Endothelial cell of umbilical vein (primary cell): ENCODE measurements around the gene CCSAP. TPM values are rescaled to one million over a fixed set of nuclear protein-coding genes. Genes with fewer than 3 reads are reported as not detected.

ENCODE experiments used
- BruUV-seq: library from RNA; stranded (reverse); fragments of 400-500 nt; replicated peaks from 2 replicates; lab custom pipeline; 2021; lab: Mats Ljungman, UMichigan
- CTCF ChIA-PET: fragments of 300-600, 350-600 bp; sonication (Branson Sonifier 250); formaldehyde crosslinking; loops from one replicate; lab custom pipeline; 2021; ENCODE audit warnings: antibody characterized with exemption, inconsistent platforms; lab: Charles Lee
- POLR2A ChIA-PET: fragments of 300-600, 350-600 bp; sonication (Branson Sonifier 250); formaldehyde crosslinking; loops from one replicate; lab custom pipeline; 2021; ENCODE audit warnings: antibody characterized with exemption, inconsistent platforms; lab: Charles Lee
- DNase-seq: peaks from one replicate; pipeline ENCODE4 v3.0.0-alpha.2; 2011; ENCODE audit warnings: low read depth, low spot score
- FAIRE-seq: peaks from 2 replicates; lab custom pipeline; 2011; peaks lifted over from hg19 to GRCh38; lab: Jason Lieb, UNC
- H2AFZ ChIP-seq: 2 replicates; pipeline ENCODE4 v1.6.0; 2012; ENCODE audit warnings: low read depth, low read length, control low read depth, inconsistent platforms
- H3K27ac ChIP-seq: 2 replicates; pipeline ENCODE4 v1.5.1; 2011; ENCODE audit warnings: low read depth, mild to moderate bottlenecking, control low read depth, low read length, moderate library complexity; ENCODE audit not compliant: insufficient read depth
- H3K27me3 ChIP-seq, 2 experiments: 2 replicates each; pipeline versions ENCODE4 v1.6.0 to v1.6.1; 2011; ENCODE audit warnings: low read length in 2 of 2, mixed read lengths in 1 of 2; ENCODE audit not compliant: control insufficient read depth in 2 of 2, insufficient read depth in 2 of 2
- H3K36me3 ChIP-seq, 2 experiments: 2 replicates in 1 of 2; 3 replicates in 1 of 2; pipeline ENCODE4 v1.5.1; 2011; ENCODE audit warnings: low read length in 2 of 2, mild to moderate bottlenecking in 1 of 2, moderate library complexity in 1 of 2; ENCODE audit not compliant: control insufficient read depth in 2 of 2, insufficient read depth in 2 of 2; ENCODE audit errors: extremely low read depth in 1 of 2
- H3K4me1 ChIP-seq: 3 replicates; pipeline ENCODE4 v1.5.1; 2011; ENCODE audit warnings: mild to moderate bottlenecking, low read length; ENCODE audit not compliant: control insufficient read depth, insufficient read depth; ENCODE audit errors: extremely low read depth
- H3K4me2 ChIP-seq: 2 replicates; pipeline ENCODE4 v1.6.1; 2011; ENCODE audit warnings: low read length, control low read depth, mixed read lengths; ENCODE audit not compliant: insufficient read depth
- H3K4me3 ChIP-seq, 3 experiments: fragments of 200-600 bp in 1 of 3; sonication (generic), shearing (Covaris generic) in 1 of 3; replicated peaks in 1 of 3; 2 replicates each; pipeline ENCODE4 v1.5.1; 2011 to 2016; ENCODE audit warnings: control low read depth in 3 of 3, low read length in 3 of 3, mild to moderate bottlenecking in 2 of 3, inconsistent platforms in 1 of 3, low read depth in 1 of 3, moderate library complexity in 1 of 3; ENCODE audit not compliant: insufficient read depth in 1 of 3
- H3K79me2 ChIP-seq: 2 replicates; pipeline ENCODE4 v1.6.0; 2012; ENCODE audit warnings: low read length, inconsistent platforms; ENCODE audit not compliant: control insufficient read depth, insufficient read depth
- H3K9ac ChIP-seq: replicated peaks from 2 replicates; pipeline ENCODE3; 2011; ENCODE audit warnings: low read length, control low read depth; ENCODE audit not compliant: insufficient read depth; ENCODE audit errors: extremely low read depth
- H3K9me1 ChIP-seq: replicated peaks from 3 replicates; pipeline ENCODE4 v1.6.0; 2011; ENCODE audit warnings: mild to moderate bottlenecking, low read length; ENCODE audit not compliant: control insufficient read depth, insufficient read depth; ENCODE audit errors: extremely low read depth
- H3K9me3 ChIP-seq: replicated peaks from 2 replicates; pipeline ENCODE4 v1.5.1; 2012; ENCODE audit warnings: low read length, inconsistent platforms; ENCODE audit not compliant: control insufficient read depth, insufficient read depth
- H4K20me1 ChIP-seq: replicated peaks from 2 replicates; pipeline ENCODE3; 2011; ENCODE audit warnings: mild to moderate bottlenecking, low read length; ENCODE audit not compliant: control insufficient read depth, insufficient read depth; ENCODE audit errors: extremely low read depth
- CTCF ChIP-seq, 2 donors: IDR thresholded peaks; 1 replicate in 1 of 2; 2 replicates in 1 of 2; pipeline ENCODE4 v1.5.1; 2011; ENCODE audit warnings: low read length in 2 of 2, mild to moderate bottlenecking in 2 of 2, moderate library complexity in 2 of 2, control low read depth in 1 of 2, inconsistent platforms in 1 of 2, low read depth in 1 of 2; ENCODE audit not compliant: insufficient read depth in 1 of 2; ENCODE audit errors: extremely low read depth in 1 of 2
- EZH2 ChIP-seq: IDR thresholded peaks from 2 replicates; pipeline ENCODE4 v1.6.1; 2012; ENCODE audit warnings: borderline replicate concordance, low read depth, mild to moderate bottlenecking, moderate library complexity, low read length, inconsistent platforms; ENCODE audit not compliant: severe bottlenecking
- FOS ChIP-seq: IDR thresholded peaks from 2 replicates; pipeline ENCODE4 v1.6.1; 2011; ENCODE audit warnings: mild to moderate bottlenecking, low read length, moderate library complexity, borderline replicate concordance; ENCODE audit not compliant: insufficient read depth
- GATA2 ChIP-seq: IDR thresholded peaks from 2 replicates; pipeline ENCODE4 v1.7.0; 2011; ENCODE audit warnings: low read depth, mild to moderate bottlenecking, moderate library complexity, mixed read lengths, low read length; ENCODE audit not compliant: insufficient read length, insufficient read depth
- JUN ChIP-seq: IDR thresholded peaks from 2 replicates; pipeline ENCODE4 v1.6.1; 2011; ENCODE audit warnings: borderline replicate concordance, low read depth; ENCODE audit not compliant: insufficient read length, insufficient read depth
- MAX ChIP-seq: IDR thresholded peaks from 2 replicates; pipeline ENCODE4 v1.6.1; 2011; ENCODE audit not compliant: insufficient read depth, insufficient read length
- MYC ChIP-seq: IDR thresholded peaks from one replicate; pipeline ENCODE4 v1.6.1; 2011; ENCODE audit warnings: mild to moderate bottlenecking, low read depth, low read length
- POLR2A ChIP-seq: IDR thresholded peaks from 2 replicates; pipeline ENCODE4 v1.6.1; 2012; ENCODE audit warnings: low read depth, mild to moderate bottlenecking, control low read depth, low read length
- POLR2AphosphoS5 ChIP-seq: IDR thresholded peaks from 2 replicates; pipeline ENCODE4 v1.6.1; 2012; ENCODE audit warnings: low read depth, mild to moderate bottlenecking, control low read depth, low read length, moderate library complexity; ENCODE audit not compliant: insufficient read depth
- dilution Hi-C: fragments of 300-500 bp; cut with MboI; formaldehyde crosslinking; loops from one replicate; pipeline ENCODE4 v1.15.0; 2019; ENCODE audit warnings: low sequenced_read_pairs; ENCODE audit not compliant: extremely low pct_ligation_motif_present
- intact Hi-C: fragments of 100-400 bp; cut with micrococcal nuclease; formaldehyde crosslinking; loops from one replicate; pipeline ENCODE4 v1.10.0; 2022
- polyA plus RNA-seq, 4 experiments: library from polyadenylated mRNA; depleted of rRNA in 3 of 4; stranded (reverse) in 3 of 4; unstranded in 1 of 4; fragments of >200 nt; gene quantifications; 2 replicates each; pipeline versions ENCODE4 v1.2.1 to v1.2.3, GENCODE V29; 2011 to 2012; ENCODE audit warnings: missing spikeins in 1 of 4
- total RNA-seq: library from RNA; stranded (reverse); gene quantifications from 2 replicates; pipeline ENCODE4 v1.2.3, GENCODE V29; 2021

The CCSAP gene
- total and polyA plus RNA-seq, 2 donors (not counting 3 experiments of a cell fraction or from before 2014, with no cell fraction given): 1.3 to 5.7 TPM

DNA sequence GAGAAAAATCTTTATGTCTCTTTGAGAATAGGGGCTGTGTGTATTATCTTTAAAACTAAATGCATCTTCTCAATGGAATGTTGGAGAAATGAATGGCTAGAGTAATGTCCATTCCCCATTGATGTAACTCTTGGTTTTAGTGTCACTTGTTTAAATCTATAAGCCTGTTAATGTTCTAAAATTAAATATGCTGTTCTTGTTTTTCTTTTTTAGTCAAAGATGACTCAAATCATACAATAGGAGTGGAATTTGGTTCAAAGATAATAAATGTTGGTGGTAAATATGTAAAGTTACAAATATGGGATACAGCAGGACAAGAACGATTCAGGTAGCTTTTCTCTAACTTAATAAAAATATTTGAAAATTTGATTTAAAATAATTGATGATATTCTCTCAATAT is 54.3 kb downstream of the CCSAP start:
- ChIA-PET POLR2A (no interaction called here), CTCF (interaction anchor here (0.6 kb wide), 1 partner anchor 195 kb away, joined by 4 read pairs; no protein-coding TSS in a partner anchor)
- no peak overlapping the region for H3K9ac ChIP-seq
- no peak overlapping the region for H3K4me3 ChIP-seq
- no peaks in the 10 kb centered on the region for H3K27me3 ChIP-seq
- H3K9me1 ChIP-seq: no peaks in the 10 kb centered on the region
- no peaks in the 10 kb centered on the region for H3K9me3 ChIP-seq
- no peaks in the 10 kb centered on the region for H3K36me3 ChIP-seq
- H3K79me2 ChIP-seq: peaks cover 25% of the 10 kb centered on the region
- no peak for DNase-seq
- H3K27ac ChIP-seq: no peak overlapping the region
- intact Hi-C loops (no loop called here), dilution Hi-C loops (no loop called here)
- no peak for FAIRE-seq
- no TSS peak for BruUV-seq
- no peak overlapping the region for H2AFZ ChIP-seq
- no peak overlapping the region for H3K4me2 ChIP-seq
- no peak for TF ChIP-seq GATA2
- H3K4me1 ChIP-seq: no peaks in the 10 kb centered on the region
- H4K20me1 ChIP-seq: no peaks in the 10 kb centered on the region

- DNase-seq: no peak
- no peaks in the 10 kb centered on the region for H3K27me3 ChIP-seq
- peaks cover 37% of the 10 kb centered on the region for H3K79me2 ChIP-seq
- intact Hi-C loops: no loop called here
- no peaks in the 10 kb centered on the region for H3K9me3 ChIP-seq
- dilution Hi-C loops: no loop called here
- no peak overlapping the region for H3K4me3 ChIP-seq
- H2AFZ ChIP-seq: no peak overlapping the region
- ChIA-PET CTCF (no interaction called here), POLR2A (no interaction called here)
- BruUV-seq: no TSS peak
- no peaks in the 10 kb centered on the region for H3K9me1 ChIP-seq
- TF ChIP-seq GATA2 (no peak), MAX (no peak), FOS (no peak), POLR2AphosphoS5 (no peak), EZH2 (no peak), CTCF (IDR thresholded peaks at IDR 0.05; ENCODE audit: extremely low read depth in 1 of 2, insufficient read depth in 1 of 2, low read depth in 1 of 2, low read length in 2 of 2) (no peak), MYC (no peak), POLR2A (no peak), JUN (no peak)
- no peak for FAIRE-seq
- no peaks in the 10 kb centered on the region for H4K20me1 ChIP-seq
- no peak overlapping the region for H3K27ac ChIP-seq
- no peaks in the 10 kb centered on the region for H3K4me1 ChIP-seq
- no peaks in the 10 kb centered on the region for H3K36me3 ChIP-seq
- no peak overlapping the region for H3K4me2 ChIP-seq
- no peak overlapping the region for H3K9ac ChIP-seq
Observed at GRCh38 chr1:229287267-229287666, 55.6 kb downstream of the CCSAP start.
